HepG2 (cell line): Measurements from ENCODE around the gene APOC4. TPM values are rescaled to one million over a fixed set of nuclear protein-coding genes. Genes with fewer than 3 reads are reported as not detected.

Experiments
- AGO2 ChIP-seq: fragments of 200-400 bp; formaldehyde crosslinking; optimal IDR thresholded peaks from 2 replicates; pipeline ENCODE3; 2017; ENCODE audit warnings: mild to moderate bottlenecking, low read depth, low read length, moderate library complexity
- ARHGAP35 ChIP-seq: sonication (generic); formaldehyde crosslinking; IDR thresholded peaks from 2 replicates; pipeline ENCODE4 v1.9.0; 2022; ENCODE audit warnings: mild to moderate bottlenecking, inconsistent platforms, moderate library complexity, missing genetic modification reagents, borderline replicate concordance
- ARNT ChIP-seq: fragments of 450-650 bp; IDR thresholded peaks from 2 replicates; pipeline ENCODE4 v1.6.1; 2017
- ATRX ChIP-seq: sonication (generic); formaldehyde crosslinking; IDR thresholded peaks from 2 replicates; pipeline ENCODE4 v1.4.0; 2020; ENCODE audit warnings: missing genetic modification reagents, borderline replicate concordance
- CREM ChIP-seq, 2 experiments: sonication (generic) in 1 of 2; formaldehyde crosslinking in 1 of 2; IDR thresholded peaks; 2 replicates each; pipeline versions ENCODE4 v1.4.0 to v1.6.1; 2016 to 2020; ENCODE audit warnings: antibody characterized with exemption in 1 of 2, mild to moderate bottlenecking in 1 of 2, missing genetic modification reagents in 1 of 2
- FOXA3 ChIP-seq: IDR thresholded peaks from 2 replicates; pipeline ENCODE4 v1.6.1; 2016; ENCODE audit warnings: missing genetic modification reagents, missing compliant biosample characterization
- FOXC1 ChIP-seq: sonication (generic); formaldehyde crosslinking; IDR thresholded peaks from 2 replicates; pipeline ENCODE4 v1.8.0; 2022; ENCODE audit warnings: mild to moderate bottlenecking, missing genetic modification reagents, borderline replicate concordance
- FOXK2 ChIP-seq: fragments of 450-650 bp; IDR thresholded peaks from 2 replicates; pipeline ENCODE4 v1.6.1; 2016
- HDAC2 ChIP-seq: sonication (generic); formaldehyde crosslinking; IDR thresholded peaks from 2 replicates; pipeline ENCODE4 v1.4.0; 2020; ENCODE audit warnings: missing genetic modification reagents
- HOXA5 ChIP-seq: sonication (generic); formaldehyde crosslinking; IDR thresholded peaks from 2 replicates; pipeline ENCODE4 v1.4.0; 2020; ENCODE audit warnings: missing genetic modification reagents
- KMT2B ChIP-seq: IDR thresholded peaks from 2 replicates; pipeline ENCODE4 v1.6.1; 2016; ENCODE audit warnings: missing genetic modification reagents, missing compliant biosample characterization
- NR3C1 ChIP-seq: sonication (generic); formaldehyde crosslinking; IDR thresholded peaks from 2 replicates; pipeline ENCODE4 v1.4.0; 2020; ENCODE audit warnings: missing genetic modification reagents
- RAD21 ChIP-seq: fragments of 450-650 bp; formaldehyde crosslinking; IDR thresholded peaks from 2 replicates; pipeline ENCODE4 v1.5.0; 2020; ENCODE audit warnings: mild to moderate bottlenecking
- SCMH1 ChIP-seq: sonication (generic); formaldehyde crosslinking; IDR thresholded peaks from 2 replicates; pipeline ENCODE4 v1.9.0; 2021; ENCODE audit warnings: missing genetic modification reagents, mild to moderate bottlenecking, borderline replicate concordance
- SKI ChIP-seq: fragments of 450-650 bp; IDR thresholded peaks from one replicate; pipeline ENCODE4 v1.6.1; 2018; ENCODE audit warnings: mild to moderate bottlenecking; ENCODE audit not compliant: partially characterized antibody
- SOX13 ChIP-seq, 3 experiments: fragments of 450-650 bp in 1 of 3; sonication (generic) in 1 of 3; formaldehyde crosslinking in 1 of 3; IDR thresholded peaks in 2 of 3; conservative IDR thresholded peaks in 1 of 3; 2 replicates each; pipeline versions ENCODE4 v1.5.0 to v1.6.1; 2016 to 2020; ENCODE audit warnings: antibody characterized with exemption in 1 of 3, mild to moderate bottlenecking in 1 of 3, missing compliant biosample characterization in 1 of 3, missing genetic modification reagents in 1 of 3, moderate library complexity in 1 of 3
- SOX5 ChIP-seq: IDR thresholded peaks from 2 replicates; pipeline ENCODE4 v1.6.1; 2016; ENCODE audit warnings: borderline replicate concordance
- TEAD3 ChIP-seq: optimal IDR thresholded peaks from 2 replicates; pipeline ENCODE3; 2016; ENCODE audit warnings: borderline replicate concordance
- ZNF652 ChIP-seq: IDR thresholded peaks from 2 replicates; pipeline ENCODE4 v1.6.1; 2016; ENCODE audit warnings: low read depth, borderline replicate concordance
- ZNF841 ChIP-seq: sonication (generic); formaldehyde crosslinking; IDR thresholded peaks from 2 replicates; pipeline ENCODE4 v1.8.1; 2023; ENCODE audit warnings: missing genetic modification reagents, borderline replicate concordance
- ZNF879 ChIP-seq: sonication (generic); formaldehyde crosslinking; IDR thresholded peaks from 2 replicates; pipeline ENCODE4 v1.8.1; 2023; ENCODE audit warnings: missing genetic modification reagents
- polyA plus RNA-seq, 8 experiments: library from polyadenylated mRNA; depleted of rRNA in 3 of 8; stranded (reverse) in 7 of 8; unstranded in 1 of 8; fragments of >200 nt; fragmentation: Illumina TruSeq in 4 of 8; extraction: Trizol in 4 of 8; gene quantifications; 2 replicates each; pipeline versions ENCODE4 v1.2.1 to v1.2.3, GENCODE V29; 2011 to 2016; ENCODE audit warnings: low read depth in 4 of 8, missing spikeins in 1 of 8, mixed read lengths in 1 of 8; ENCODE audit not compliant: insufficient read depth in 1 of 8
- total RNA-seq, 5 experiments: library from RNA; depleted of rRNA; stranded (reverse); fragments of >200 nt; fragmentation: Illumina TruSeq; extraction: Trizol; gene quantifications; 2 replicates each; pipeline ENCODE4 v1.2.3, GENCODE V29; 2016; ENCODE audit warnings: low read depth in 1 of 5
- TF ChIP-seq, protein P1 (sequence below): sonication (generic); formaldehyde crosslinking; IDR thresholded peaks from 2 replicates; pipeline ENCODE4 v1.8.0; 2022; ENCODE audit warnings: missing genetic modification reagents, mild to moderate bottlenecking, moderate library complexity, borderline replicate concordance
- TF ChIP-seq, protein P2 (sequence below): sonication (generic); formaldehyde crosslinking; IDR thresholded peaks from 2 replicates; pipeline ENCODE4 v1.5.1; 2020; ENCODE audit warnings: mild to moderate bottlenecking, moderate library complexity, missing genetic modification reagents
- TF ChIP-seq, protein P3 (sequence below): sonication (generic); formaldehyde crosslinking; IDR thresholded peaks from 2 replicates; pipeline ENCODE4 v1.9.0; 2021; ENCODE audit warnings: missing genetic modification reagents, borderline replicate concordance
- TF ChIP-seq, protein P4 (sequence below): sonication (generic); formaldehyde crosslinking; IDR thresholded peaks from 2 replicates; pipeline ENCODE4 v1.8.0; 2022; ENCODE audit warnings: mild to moderate bottlenecking, missing genetic modification reagents, moderate library complexity

The APOC4 gene
- total and polyA plus RNA-seq, 2 of the 13 experiments (the other 11 are each of a cell fraction or from before 2014, with no cell fraction given) = 0.46 TPM; not detected in 1

DNA sequence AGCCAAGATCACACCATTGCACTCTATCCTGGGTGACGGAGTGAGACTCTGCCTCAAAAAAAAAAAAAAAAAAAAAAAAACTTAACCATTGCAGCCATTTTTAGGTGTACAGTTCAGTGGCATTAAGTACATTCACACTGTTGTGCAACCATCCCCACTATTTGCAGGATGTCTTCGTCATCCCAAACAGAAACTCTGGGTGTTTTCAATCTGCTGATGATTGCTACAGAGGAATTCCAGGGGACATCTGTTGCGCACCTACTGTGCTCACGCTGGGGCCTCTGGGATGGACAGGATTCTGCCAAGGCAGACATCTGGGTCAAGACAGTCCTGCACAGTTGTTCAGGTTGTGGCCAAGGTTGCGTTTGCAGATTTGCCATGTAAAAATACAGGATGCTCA lies 2.4 kb upstream of the APOC4 start (continued):
- TF ChIP-seq KMT2B (CRISPR knock-in tag) (no peak), SCMH1 (CRISPR knock-in tag) (no peak), NR3C1 (CRISPR knock-in tag) (no peak), SOX13 (IDR thresholded peaks at IDR 0.05) (no peak), SOX13 (CRISPR knock-in tag; conservative IDR thresholded peaks at IDR 0.05 in 1 of 2, IDR thresholded peaks at IDR 0.05 in 1 of 2) (peak in 1 of 2 experiments; percentile 50; a peak in 2 of 4 replicates), ZNF879 (CRISPR knock-in tag) (no peak), ZNF652 (CRISPR knock-in tag) (peak; percentile 75), RAD21 (no peak), SOX5 (CRISPR knock-in tag) (peak; percentile 43; the same call in 1 of the 2 replicates), CREM (IDR thresholded peaks at IDR 0.05) (no peak), CREM (CRISPR knock-in tag; IDR thresholded peaks at IDR 0.05) (no peak), SKI (peak; percentile 17), TEAD3 (peak; percentile 83), ARHGAP35 (CRISPR knock-in tag) (no peak), FOXA3 (CRISPR knock-in tag) (peak; percentile 48; the same call in 1 of the 2 replicates), FOXC1 (no peak), HDAC2 (CRISPR knock-in tag) (peak; percentile 61; the same call in 1 of the 2 replicates), ARNT (no peak), FOXK2 (no peak), HOXA5 (CRISPR knock-in tag) (no peak), AGO2 (no peak), ZNF841 (no peak), ATRX (CRISPR knock-in tag) (no peak)
- TF ChIP-seq, protein P1, sequence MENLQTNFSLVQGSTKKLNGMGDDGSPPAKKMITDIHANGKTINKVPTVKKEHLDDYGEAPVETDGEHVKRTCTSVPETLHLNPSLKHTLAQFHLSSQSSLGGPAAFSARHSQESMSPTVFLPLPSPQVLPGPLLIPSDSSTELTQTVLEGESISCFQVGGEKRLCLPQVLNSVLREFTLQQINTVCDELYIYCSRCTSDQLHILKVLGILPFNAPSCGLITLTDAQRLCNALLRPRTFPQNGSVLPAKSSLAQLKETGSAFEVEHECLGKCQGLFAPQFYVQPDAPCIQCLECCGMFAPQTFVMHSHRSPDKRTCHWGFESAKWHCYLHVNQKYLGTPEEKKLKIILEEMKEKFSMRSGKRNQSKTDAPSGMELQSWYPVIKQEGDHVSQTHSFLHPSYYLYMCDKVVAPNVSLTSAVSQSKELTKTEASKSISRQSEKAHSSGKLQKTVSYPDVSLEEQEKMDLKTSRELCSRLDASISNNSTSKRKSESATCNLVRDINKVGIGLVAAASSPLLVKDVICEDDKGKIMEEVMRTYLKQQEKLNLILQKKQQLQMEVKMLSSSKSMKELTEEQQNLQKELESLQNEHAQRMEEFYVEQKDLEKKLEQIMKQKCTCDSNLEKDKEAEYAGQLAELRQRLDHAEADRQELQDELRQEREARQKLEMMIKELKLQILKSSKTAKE (CRISPR knock-in tag) = no peak
- TF ChIP-seq, protein P2, sequence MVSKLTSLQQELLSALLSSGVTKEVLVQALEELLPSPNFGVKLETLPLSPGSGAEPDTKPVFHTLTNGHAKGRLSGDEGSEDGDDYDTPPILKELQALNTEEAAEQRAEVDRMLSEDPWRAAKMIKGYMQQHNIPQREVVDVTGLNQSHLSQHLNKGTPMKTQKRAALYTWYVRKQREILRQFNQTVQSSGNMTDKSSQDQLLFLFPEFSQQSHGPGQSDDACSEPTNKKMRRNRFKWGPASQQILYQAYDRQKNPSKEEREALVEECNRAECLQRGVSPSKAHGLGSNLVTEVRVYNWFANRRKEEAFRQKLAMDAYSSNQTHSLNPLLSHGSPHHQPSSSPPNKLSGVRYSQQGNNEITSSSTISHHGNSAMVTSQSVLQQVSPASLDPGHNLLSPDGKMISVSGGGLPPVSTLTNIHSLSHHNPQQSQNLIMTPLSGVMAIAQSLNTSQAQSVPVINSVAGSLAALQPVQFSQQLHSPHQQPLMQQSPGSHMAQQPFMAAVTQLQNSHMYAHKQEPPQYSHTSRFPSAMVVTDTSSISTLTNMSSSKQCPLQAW (CRISPR knock-in tag) = 0 out of 2 replicates have a peak, but pooled peaks have one; percentile 18
- TF ChIP-seq, protein P3, sequence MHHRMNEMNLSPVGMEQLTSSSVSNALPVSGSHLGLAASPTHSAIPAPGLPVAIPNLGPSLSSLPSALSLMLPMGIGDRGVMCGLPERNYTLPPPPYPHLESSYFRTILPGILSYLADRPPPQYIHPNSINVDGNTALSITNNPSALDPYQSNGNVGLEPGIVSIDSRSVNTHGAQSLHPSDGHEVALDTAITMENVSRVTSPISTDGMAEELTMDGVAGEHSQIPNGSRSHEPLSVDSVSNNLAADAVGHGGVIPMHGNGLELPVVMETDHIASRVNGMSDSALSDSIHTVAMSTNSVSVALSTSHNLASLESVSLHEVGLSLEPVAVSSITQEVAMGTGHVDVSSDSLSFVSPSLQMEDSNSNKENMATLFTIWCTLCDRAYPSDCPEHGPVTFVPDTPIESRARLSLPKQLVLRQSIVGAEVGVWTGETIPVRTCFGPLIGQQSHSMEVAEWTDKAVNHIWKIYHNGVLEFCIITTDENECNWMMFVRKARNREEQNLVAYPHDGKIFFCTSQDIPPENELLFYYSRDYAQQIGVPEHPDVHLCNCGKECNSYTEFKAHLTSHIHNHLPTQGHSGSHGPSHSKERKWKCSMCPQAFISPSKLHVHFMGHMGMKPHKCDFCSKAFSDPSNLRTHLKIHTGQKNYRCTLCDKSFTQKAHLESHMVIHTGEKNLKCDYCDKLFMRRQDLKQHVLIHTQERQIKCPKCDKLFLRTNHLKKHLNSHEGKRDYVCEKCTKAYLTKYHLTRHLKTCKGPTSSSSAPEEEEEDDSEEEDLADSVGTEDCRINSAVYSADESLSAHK (CRISPR knock-in tag) = no peak
- TF ChIP-seq, protein P4, sequence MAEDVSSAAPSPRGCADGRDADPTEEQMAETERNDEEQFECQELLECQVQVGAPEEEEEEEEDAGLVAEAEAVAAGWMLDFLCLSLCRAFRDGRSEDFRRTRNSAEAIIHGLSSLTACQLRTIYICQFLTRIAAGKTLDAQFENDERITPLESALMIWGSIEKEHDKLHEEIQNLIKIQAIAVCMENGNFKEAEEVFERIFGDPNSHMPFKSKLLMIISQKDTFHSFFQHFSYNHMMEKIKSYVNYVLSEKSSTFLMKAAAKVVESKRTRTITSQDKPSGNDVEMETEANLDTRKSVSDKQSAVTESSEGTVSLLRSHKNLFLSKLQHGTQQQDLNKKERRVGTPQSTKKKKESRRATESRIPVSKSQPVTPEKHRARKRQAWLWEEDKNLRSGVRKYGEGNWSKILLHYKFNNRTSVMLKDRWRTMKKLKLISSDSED = no peak
